Activated T-helper 1 cell treated with anti-CD3 and anti-CD28 coated beads, Interleukin-12 subunit alpha, Interleukin-12 subunit beta, Interleukin-2, Interleukin-4 antibody, amounts not matched to agents 30 ng/mL and 10 ng/mL and 1 ng/mL, durations not matched to agents 14 hours and 24 hours and 36 hours (primary cell): ENCODE measurements around the gene PHF2. TPM values are rescaled to one million over a fixed set of nuclear protein-coding genes. Genes with fewer than 3 reads are reported as not detected.

Experiments used
- DNase-seq: peaks from one replicate; pipeline ENCODE4 v3.0.0; 2021; ENCODE audit warnings: low spot score
- H3K27ac Mint-ChIP-seq: one replicate; pipeline ENCODE4 v1.8.0; 2021; ENCODE audit warnings: mild to moderate bottlenecking, mixed read lengths
- H3K27me3 Mint-ChIP-seq: one replicate; pipeline ENCODE4 v1.8.0; 2022; ENCODE audit warnings: mild to moderate bottlenecking, moderate library complexity, mixed read lengths; ENCODE audit not compliant: insufficient read depth
- H3K36me3 Mint-ChIP-seq: one replicate; pipeline ENCODE4 v1.8.0; 2021; ENCODE audit warnings: low read depth, mixed read lengths
- H3K4me1 Mint-ChIP-seq: one replicate; pipeline ENCODE4 v1.8.0; 2021; ENCODE audit warnings: low read depth, mixed read lengths
- H3K4me3 Mint-ChIP-seq: one replicate; pipeline ENCODE4 v1.8.0; 2021; ENCODE audit warnings: mild to moderate bottlenecking, moderate library complexity, mixed read lengths
- H3K9me3 Mint-ChIP-seq: one replicate; pipeline ENCODE4 v1.8.0; 2021; ENCODE audit warnings: mixed read lengths
- intact Hi-C: fragments of 100-400 bp; cut with micrococcal nuclease; formaldehyde crosslinking; loops from one replicate; pipeline ENCODE4 v1.15.1; 2024
- total RNA-seq: library from RNA; stranded (reverse); gene quantifications from 2 replicates; pipeline ENCODE4 v1.2.3, GENCODE V29; 2022

Gene PHF2
- total RNA-seq, 1 donor from 2014 or later = 24.5 TPM

GRCh38 chr9:93686127-93686879 is 109.9 kb downstream of the PHF2 start:
- no peak for DNase-seq
- Mint-ChIP-seq H3K4me1 (no peaks in the 10 kb centered on the region), H3K4me3 (no peak overlapping the region), H3K36me3 (no peaks in the 10 kb centered on the region), H3K27ac (no peak overlapping the region), H3K9me3 (peaks cover 15% of the 10 kb centered on the region), H3K27me3 (peaks cover 2% of the 10 kb centered on the region)
- intact Hi-C loops = no loop called here

GRCh38 chr9:93686880-93687236 is 110.5 kb downstream of the PHF2 start:
- intact Hi-C loops = no loop called here
- Mint-ChIP-seq H3K36me3 (no peaks in the 10 kb centered on the region), H3K4me3 (no peak overlapping the region), H3K27ac (no peak overlapping the region), H3K4me1 (no peaks in the 10 kb centered on the region), H3K9me3 (peaks cover 15% of the 10 kb centered on the region), H3K27me3 (peaks cover 2% of the 10 kb centered on the region)
- DNase-seq = no peak

DNA sequence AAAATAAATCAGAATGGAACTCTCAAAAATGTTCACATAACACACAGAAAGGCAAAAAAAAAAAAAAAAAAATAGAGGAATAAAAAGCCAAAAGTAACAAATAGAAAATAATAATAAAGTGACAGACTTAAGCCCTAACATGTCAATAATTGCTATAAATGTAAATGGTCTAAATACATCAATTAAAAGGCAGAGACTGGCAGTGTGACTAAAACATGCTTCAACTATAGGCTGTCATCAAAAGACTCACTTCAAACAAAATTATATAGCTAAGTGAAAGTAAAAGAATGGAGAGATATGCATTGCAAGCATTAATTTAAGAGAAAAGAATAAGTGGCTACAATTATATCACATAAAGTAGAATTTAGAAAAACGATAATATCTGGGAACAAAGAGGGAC is 114.2 kb downstream of the PHF2 start:
- DNase-seq = no peak
- no peak overlapping the region for H3K27ac Mint-ChIP-seq
- intact Hi-C loops = no loop called here
- no peaks in the 10 kb centered on the region for H3K36me3 Mint-ChIP-seq
- H3K9me3 Mint-ChIP-seq = peaks cover 15% of the 10 kb centered on the region
- no peaks in the 10 kb centered on the region for H3K4me1 Mint-ChIP-seq
- H3K27me3 Mint-ChIP-seq = peaks cover 5% of the 10 kb centered on the region
- H3K4me3 Mint-ChIP-seq = no peak overlapping the region

GRCh38 chr9:93693129-93693528 is 116.7 kb downstream of the PHF2 start:
- no peak for DNase-seq
- Mint-ChIP-seq H3K4me1 (no peaks in the 10 kb centered on the region), H3K9me3 (peaks cover 10% of the 10 kb centered on the region), H3K27ac (no peak overlapping the region), H3K27me3 (peaks cover 3% of the 10 kb centered on the region), H3K36me3 (no peaks in the 10 kb centered on the region), H3K4me3 (no peak overlapping the region)
- intact Hi-C loops = no loop called here

GRCh38 chr9:93697352-93698139 is 121.2 kb downstream of the PHF2 start:
- no peak for DNase-seq
- Mint-ChIP-seq H3K27me3 (peaks cover 3% of the 10 kb centered on the region), H3K36me3 (no peaks in the 10 kb centered on the region), H3K9me3 (no peaks in the 10 kb centered on the region), H3K4me3 (no peak overlapping the region), H3K4me1 (no peaks in the 10 kb centered on the region), H3K27ac (no peak overlapping the region)
- intact Hi-C loops = no loop called here

DNA sequence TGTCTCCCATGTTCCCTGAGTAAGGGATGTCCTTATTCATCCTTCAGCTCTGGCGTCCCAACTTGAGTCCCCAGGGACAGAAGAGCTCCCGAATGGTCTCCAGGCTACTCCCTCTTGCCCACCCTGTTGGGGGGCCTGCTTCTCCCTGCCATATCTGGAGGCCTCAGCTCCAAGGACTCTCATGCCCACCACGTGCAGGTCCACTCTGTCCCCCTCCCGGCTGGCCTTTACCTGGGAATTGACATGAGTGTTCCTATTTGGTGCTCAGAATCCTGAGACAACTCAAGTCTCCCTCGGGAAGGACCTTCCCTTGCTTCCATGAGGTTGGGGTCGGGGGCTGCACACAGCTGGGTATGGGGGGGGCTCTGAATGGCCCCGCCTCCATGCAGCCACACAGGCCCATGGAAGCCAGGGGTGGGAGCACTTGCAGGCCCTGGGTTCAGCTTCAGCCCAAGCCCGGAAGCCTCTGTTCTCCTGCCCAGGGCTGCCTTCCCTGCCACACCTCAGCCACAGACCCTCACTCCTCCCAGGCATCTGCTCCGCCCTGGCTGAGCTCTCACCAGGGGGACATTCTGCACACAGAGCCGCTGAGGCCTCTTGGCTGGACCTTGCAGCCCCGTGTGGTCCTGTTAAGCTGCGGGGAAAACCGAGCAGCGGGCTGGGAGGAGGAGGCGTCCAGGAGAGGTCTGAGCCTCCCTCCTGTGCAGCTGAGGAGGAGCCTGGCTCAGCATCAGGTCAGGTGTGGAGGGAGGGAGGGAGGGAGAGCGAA is 121.9 kb downstream of the PHF2 start:
- intact Hi-C loops = no loop called here
- Mint-ChIP-seq H3K27me3 (no peaks in the 10 kb centered on the region), H3K27ac (no peak overlapping the region), H3K4me3 (no peak overlapping the region), H3K36me3 (no peaks in the 10 kb centered on the region), H3K9me3 (no peaks in the 10 kb centered on the region), H3K4me1 (no peaks in the 10 kb centered on the region)
- DNase-seq = no peak

DNA sequence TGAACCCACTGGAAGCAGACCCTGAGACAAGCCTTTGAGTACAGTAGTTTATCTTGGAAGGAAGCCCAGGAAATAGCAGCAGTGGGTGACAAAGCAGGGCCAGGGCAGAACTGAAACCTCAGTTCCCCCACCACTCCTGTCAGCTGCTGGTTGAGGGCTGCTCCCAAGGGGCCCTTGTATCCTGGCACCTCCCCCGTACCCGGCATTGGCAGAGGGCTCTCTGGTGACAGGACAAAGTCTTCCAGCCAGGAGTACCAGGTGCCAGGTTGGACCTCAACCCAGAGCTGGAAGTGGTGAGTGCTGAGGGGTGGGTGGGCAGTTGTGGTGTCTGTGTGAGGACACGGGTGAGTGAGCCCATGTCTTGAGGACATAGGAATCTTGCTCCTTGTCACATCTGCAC is 123.3 kb downstream of the PHF2 start:
- DNase-seq = no peak
- H3K27ac Mint-ChIP-seq = no peak overlapping the region
- no peaks in the 10 kb centered on the region for H3K27me3 Mint-ChIP-seq
- H3K9me3 Mint-ChIP-seq = no peaks in the 10 kb centered on the region
- H3K36me3 Mint-ChIP-seq = no peaks in the 10 kb centered on the region
- no peaks in the 10 kb centered on the region for H3K4me1 Mint-ChIP-seq
- intact Hi-C loops = no loop called here
- no peak overlapping the region for H3K4me3 Mint-ChIP-seq

- intact Hi-C loops = no loop called here
- H3K4me3 Mint-ChIP-seq = no peak overlapping the region
- no peak overlapping the region for H3K27ac Mint-ChIP-seq
- no peaks in the 10 kb centered on the region for H3K4me1 Mint-ChIP-seq
- H3K9me3 Mint-ChIP-seq = no peaks in the 10 kb centered on the region
- no peaks in the 10 kb centered on the region for H3K27me3 Mint-ChIP-seq
- no peak for DNase-seq
- H3K36me3 Mint-ChIP-seq = no peaks in the 10 kb centered on the region
These were observed 125.3 kb downstream of the PHF2 start for GRCh38 chr9:93701494-93702218.

GRCh38 chr9:93702261-93702660 is 125.9 kb downstream of the PHF2 start:
- Mint-ChIP-seq H3K9me3 (no peaks in the 10 kb centered on the region), H3K36me3 (no peaks in the 10 kb centered on the region), H3K4me3 (no peak overlapping the region), H3K27ac (no peak overlapping the region), H3K27me3 (no peaks in the 10 kb centered on the region), H3K4me1 (no peaks in the 10 kb centered on the region)
- intact Hi-C loops = no loop called here
- no peak for DNase-seq

GRCh38 chr9:93708289-93708986 is 132.1 kb downstream of the PHF2 start:
- H3K4me3 Mint-ChIP-seq = no peak overlapping the region
- H3K9me3 Mint-ChIP-seq = no peaks in the 10 kb centered on the region
- H3K36me3 Mint-ChIP-seq = no peaks in the 10 kb centered on the region
- H3K4me1 Mint-ChIP-seq = no peaks in the 10 kb centered on the region
- no peak overlapping the region for H3K27ac Mint-ChIP-seq
- intact Hi-C loops = no loop called here
- no peaks in the 10 kb centered on the region for H3K27me3 Mint-ChIP-seq
- no peak for DNase-seq

DNA sequence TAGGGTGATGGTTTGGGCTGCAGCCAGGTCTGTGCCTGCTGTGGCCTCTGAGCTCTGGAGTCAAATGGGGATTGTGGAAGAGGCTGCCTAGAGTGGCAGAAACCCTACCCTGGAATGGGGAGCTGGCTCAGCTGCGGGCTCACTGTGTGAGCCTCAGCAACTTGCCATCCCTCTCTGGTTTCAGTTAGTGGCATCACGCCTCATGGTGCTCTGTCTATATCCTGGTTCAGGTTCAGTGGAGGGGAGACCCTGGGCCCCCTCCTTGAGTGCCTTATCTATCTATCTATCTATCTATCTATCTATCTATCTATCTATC is 132.6 kb downstream of the PHF2 start:
- Mint-ChIP-seq H3K36me3 (no peaks in the 10 kb centered on the region), H3K9me3 (no peaks in the 10 kb centered on the region), H3K27ac (no peak overlapping the region), H3K4me3 (no peak overlapping the region), H3K4me1 (no peaks in the 10 kb centered on the region), H3K27me3 (no peaks in the 10 kb centered on the region)
- intact Hi-C loops = no loop called here
- no peak for DNase-seq

DNA sequence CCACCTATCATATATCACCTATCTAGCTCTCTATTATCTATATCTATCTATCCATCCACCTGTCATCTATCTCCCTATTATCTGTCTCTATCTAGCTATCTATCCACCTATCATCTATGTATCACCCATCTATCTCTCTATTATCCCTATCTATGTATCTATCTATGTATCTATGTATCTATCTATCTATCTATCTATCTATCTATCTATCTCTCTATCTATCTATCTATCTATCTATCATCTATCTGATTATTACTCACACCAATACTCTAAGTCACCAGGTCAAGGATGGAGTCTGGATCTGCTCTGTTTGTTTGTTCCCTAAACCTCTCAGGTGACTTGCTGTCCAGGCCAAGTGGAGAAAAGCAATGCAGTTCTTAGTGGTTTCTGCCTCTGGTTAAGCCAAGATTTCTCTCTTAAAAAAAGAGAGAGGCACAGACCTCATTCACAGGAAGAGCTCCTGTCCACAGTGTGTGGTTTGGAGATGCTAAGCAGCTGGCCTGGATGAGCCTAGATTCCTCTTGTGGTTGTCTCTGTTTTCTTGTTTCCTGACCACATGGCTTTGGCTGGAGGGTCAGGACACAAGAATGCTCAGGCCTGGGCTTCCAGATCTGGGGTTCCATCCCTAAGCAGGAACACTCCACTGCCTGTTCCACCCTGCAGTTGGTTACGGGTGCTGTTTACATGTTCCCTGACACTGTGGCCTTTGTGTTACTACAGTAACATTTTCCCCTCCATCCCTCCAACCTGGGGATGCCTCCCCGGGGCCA is 133.4 kb downstream of the PHF2 start:
- no peak for DNase-seq
- H3K4me1 Mint-ChIP-seq = no peaks in the 10 kb centered on the region
- H3K36me3 Mint-ChIP-seq = no peaks in the 10 kb centered on the region
- intact Hi-C loops = no loop called here
- no peak overlapping the region for H3K4me3 Mint-ChIP-seq
- no peaks in the 10 kb centered on the region for H3K9me3 Mint-ChIP-seq
- H3K27ac Mint-ChIP-seq = no peak overlapping the region
- H3K27me3 Mint-ChIP-seq = no peaks in the 10 kb centered on the region
